Muscle of leg (tissue), 11 donors: ENCODE measurements around the gene PDGFD. TPM values are rescaled to one million over a fixed set of nuclear protein-coding genes. Genes with fewer than 3 reads are reported as not detected.

ENCODE experiments used
- DNase-seq: peaks from one replicate; pipeline ENCODE4 v3.0.0; 2013
- H3K27ac ChIP-seq: one replicate; pipeline ENCODE4 v1.5.1; 2013; ENCODE audit warnings: mild to moderate bottlenecking, low read length, control low read depth
- H3K27me3 ChIP-seq: one replicate; pipeline ENCODE4 v1.6.1; 2013; ENCODE audit warnings: low read length; ENCODE audit not compliant: control insufficient read depth, insufficient read depth
- H3K36me3 ChIP-seq: one replicate; pipeline ENCODE4 v1.6.1; 2013; ENCODE audit warnings: low read length; ENCODE audit not compliant: control insufficient read depth, insufficient read depth
- H3K4me1 ChIP-seq: one replicate; pipeline ENCODE4 v1.6.1; 2013; ENCODE audit warnings: low read length; ENCODE audit not compliant: control insufficient read depth, insufficient read depth
- H3K4me3 ChIP-seq: one replicate; pipeline ENCODE4 v1.5.1; 2013; ENCODE audit warnings: low read length, control low read depth
- H3K9me3 ChIP-seq: replicated peaks from 2 replicates; pipeline ENCODE4 v1.6.1; 2013; ENCODE audit warnings: low read depth, low read length; ENCODE audit not compliant: control insufficient read depth
- WGBS: methylation state at CpG from one replicate; pipeline ENCODE4 v1.1.5; 2013; ENCODE audit warnings: missing lambda C conversion rate; ENCODE audit not compliant: insufficient coverage; 5-methylcytosine and 5-hydroxymethylcytosine counted together
- polyA plus RNA-seq, 8 donors: library from polyadenylated mRNA; unstranded; fragments of 120-200 nt; gene quantifications; one replicate each; pipeline versions ENCODE4 v1.2.1 to v1.2.3, GENCODE V29; 2013; ENCODE audit warnings: inconsistent platforms in 1 of 8, low replicate concordance in 1 of 8; ENCODE audit not compliant: insufficient read length in 8 of 8, insufficient read depth in 1 of 8
- total RNA-seq: library from RNA; stranded (reverse); fragments of 120-200 nt; gene quantifications from one replicate; pipeline ENCODE4 v1.2.4, GENCODE V29; 2013

PDGFD gene
- total and polyA plus RNA-seq, 9 donors: 10.3 to 25.7 (median 18.6) TPM

GRCh38 chr11:104078995-104079394 is 85.0 kb downstream of the PDGFD start:
- H3K9me3 ChIP-seq: no peaks in the 10 kb centered on the region
- H3K4me3 ChIP-seq: no peak overlapping the region
- no peaks in the 10 kb centered on the region for H3K4me1 ChIP-seq
- no peak overlapping the region for H3K27ac ChIP-seq
- no peak for DNase-seq
- no peaks in the 10 kb centered on the region for H3K36me3 ChIP-seq
- no peaks in the 10 kb centered on the region for H3K27me3 ChIP-seq

DNA sequence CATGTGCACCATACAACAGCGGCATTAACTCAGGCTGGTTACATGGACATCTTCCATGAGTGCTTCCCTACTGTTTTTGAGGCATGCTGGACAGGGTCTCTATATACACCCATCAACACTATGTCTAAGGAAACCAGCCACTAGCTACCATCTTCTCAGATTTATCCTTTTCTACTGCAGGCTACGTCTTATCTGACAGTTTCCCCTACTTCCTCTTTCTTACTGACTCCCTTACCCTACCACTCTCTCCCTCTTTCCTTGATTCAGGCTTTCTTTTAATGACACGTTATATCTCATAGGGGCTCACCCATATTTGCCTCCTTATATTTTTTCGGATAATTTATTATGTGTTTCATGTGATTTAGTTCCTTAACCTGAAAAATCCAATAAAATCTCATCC is 85.7 kb downstream of the PDGFD start:
- Histone ChIP-seq H3K27ac (no peak overlapping the region), H3K4me1 (no peaks in the 10 kb centered on the region), H3K36me3 (no peaks in the 10 kb centered on the region), H3K9me3 (no peaks in the 10 kb centered on the region), H3K27me3 (no peaks in the 10 kb centered on the region), H3K4me3 (no peak overlapping the region)
- DNase-seq: no peak
- WGBS: 86% methylated on average over 2 of the region's 4 CpGs

GRCh38 chr11:104076455-104076854 is 87.5 kb downstream of the PDGFD start:
- no peaks in the 10 kb centered on the region for H3K36me3 ChIP-seq
- no CpG with 5 or more reads among the region's 2 CpGs for WGBS
- DNase-seq: no peak
- H3K4me1 ChIP-seq: no peaks in the 10 kb centered on the region
- H3K9me3 ChIP-seq: no peaks in the 10 kb centered on the region
- H3K4me3 ChIP-seq: no peak overlapping the region
- H3K27me3 ChIP-seq: no peaks in the 10 kb centered on the region
- no peak overlapping the region for H3K27ac ChIP-seq

DNA sequence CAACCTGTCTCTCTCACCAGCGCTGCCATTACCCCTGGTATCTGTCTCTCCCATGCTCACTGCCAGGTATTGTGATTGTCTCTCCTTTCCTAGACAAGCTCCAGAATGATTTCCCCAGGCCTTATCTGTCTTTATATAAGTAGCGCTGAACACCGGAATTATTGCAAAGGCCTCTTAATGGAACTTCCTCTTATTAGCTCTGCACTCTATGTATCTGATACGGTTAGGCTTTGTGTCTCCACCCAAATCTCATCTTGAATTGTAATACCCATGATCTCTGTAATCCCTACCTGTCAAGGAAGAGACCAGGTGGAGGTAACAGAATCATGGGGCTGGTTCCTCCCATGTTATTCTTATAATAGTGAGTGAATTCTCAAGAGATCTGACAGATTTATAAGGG is 88.2 kb downstream of the PDGFD start:
- Histone ChIP-seq H3K27ac (no peak overlapping the region), H3K4me3 (no peak overlapping the region), H3K4me1 (no peaks in the 10 kb centered on the region), H3K36me3 (no peaks in the 10 kb centered on the region), H3K9me3 (no peaks in the 10 kb centered on the region), H3K27me3 (no peaks in the 10 kb centered on the region)
- 92% methylated on average over 1 of the region's 4 CpGs for WGBS
- DNase-seq: no peak

- Histone ChIP-seq H3K4me3 (no peak overlapping the region), H3K27ac (no peak overlapping the region), H3K9me3 (no peaks in the 10 kb centered on the region), H3K4me1 (no peaks in the 10 kb centered on the region), H3K27me3 (no peaks in the 10 kb centered on the region), H3K36me3 (no peaks in the 10 kb centered on the region)
- no peak for DNase-seq
Measured at GRCh38 chr11:104075091-104075490, 88.9 kb downstream of the PDGFD start.

DNA sequence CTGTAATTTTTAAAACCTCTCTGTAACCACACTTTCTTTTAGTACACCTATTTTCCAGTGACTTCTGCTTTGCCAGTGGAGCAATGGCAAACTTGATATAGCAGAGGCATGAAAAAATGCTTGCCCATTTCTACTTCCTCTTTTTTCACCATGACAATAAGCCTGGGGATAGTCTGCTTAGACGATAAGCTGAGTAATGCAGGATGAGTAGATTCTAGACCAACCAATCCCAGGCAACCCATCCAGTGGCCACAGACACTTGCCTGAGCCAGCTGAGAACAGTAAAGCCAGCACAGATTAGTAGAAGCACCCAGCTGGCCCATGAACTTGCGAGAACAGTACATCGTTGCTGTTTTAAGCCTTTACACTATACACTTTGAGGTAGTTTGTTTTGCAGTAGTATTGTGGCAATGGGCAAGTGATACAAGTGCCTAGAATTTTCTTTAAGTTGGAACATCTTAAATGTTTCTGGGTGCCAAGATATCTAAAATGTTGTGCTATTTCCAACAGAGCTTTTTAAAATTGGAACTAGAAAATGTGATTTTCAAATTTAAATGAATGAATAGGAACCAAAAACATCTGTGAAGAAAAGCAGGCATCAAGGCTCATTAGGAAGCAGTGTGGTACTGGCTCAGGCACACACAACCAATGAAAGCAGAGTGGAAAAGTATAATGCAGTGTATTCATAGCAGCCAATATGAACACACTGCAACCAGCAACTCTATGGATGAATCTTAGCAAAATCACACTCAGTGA is 89.8 kb downstream of the PDGFD start:
- Histone ChIP-seq H3K4me3 (no peak overlapping the region), H3K27ac (no peak overlapping the region), H3K4me1 (no peaks in the 10 kb centered on the region), H3K27me3 (no peaks in the 10 kb centered on the region), H3K9me3 (no peaks in the 10 kb centered on the region), H3K36me3 (no peaks in the 10 kb centered on the region)
- peak; percentile 25 for DNase-seq
- no CpG with 5 or more reads among the region's 3 CpGs for WGBS

- H3K27ac ChIP-seq: no peak overlapping the region
- no peak overlapping the region for H3K4me3 ChIP-seq
- H3K27me3 ChIP-seq: no peaks in the 10 kb centered on the region
- H3K4me1 ChIP-seq: no peaks in the 10 kb centered on the region
- no peaks in the 10 kb centered on the region for H3K36me3 ChIP-seq
- no CpG with 5 or more reads among the region's 1 CpG for WGBS
- DNase-seq: no peak
- H3K9me3 ChIP-seq: no peaks in the 10 kb centered on the region
Measured at GRCh38 chr11:104067534-104067933, 96.4 kb downstream of the PDGFD start.

- H3K27ac ChIP-seq: no peak overlapping the region
- peak; percentile 7 for DNase-seq
- WGBS: no CpG with 5 or more reads among the region's 5 CpGs
Measured at GRCh38 chr11:104064034-104064630, 99.8 kb downstream of the PDGFD start.

GRCh38 chr11:104061853-104062521 is 102.0 kb downstream of the PDGFD start:
- WGBS: 100% methylated on average over 2 of the region's 9 CpGs
- Histone ChIP-seq H3K27ac (no peak overlapping the region), H3K9me3 (no peaks in the 10 kb centered on the region), H3K4me1 (no peaks in the 10 kb centered on the region), H3K36me3 (no peaks in the 10 kb centered on the region), H3K4me3 (no peak overlapping the region), H3K27me3 (no peaks in the 10 kb centered on the region)
- no peak for DNase-seq

More at GRCh38 chr11:104064034-104064630, 99.8 kb downstream of the PDGFD start:
- H3K4me3 ChIP-seq: no peak overlapping the region
- no peaks in the 10 kb centered on the region for H3K36me3 ChIP-seq
- no peaks in the 10 kb centered on the region for H3K4me1 ChIP-seq
- H3K9me3 ChIP-seq: no peaks in the 10 kb centered on the region
- H3K27me3 ChIP-seq: no peaks in the 10 kb centered on the region

DNA sequence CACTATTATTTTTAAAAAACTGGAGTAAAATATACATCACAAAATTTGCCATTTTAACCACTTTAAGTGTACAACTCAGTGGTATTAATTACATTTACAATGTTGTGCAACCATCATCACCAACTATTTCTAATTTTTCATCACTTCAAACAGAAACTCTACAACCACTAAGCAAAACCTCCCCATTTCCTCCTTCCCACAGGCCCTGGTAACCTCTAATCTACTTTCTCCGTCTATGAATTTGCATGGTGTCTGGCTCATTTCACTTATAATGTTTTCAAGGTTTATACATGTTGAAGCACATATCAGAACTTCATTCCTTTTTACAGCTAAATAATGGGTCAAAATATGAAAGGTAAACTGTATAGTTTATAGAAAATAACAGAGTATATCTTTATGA is 103.1 kb downstream of the PDGFD start:
- Histone ChIP-seq H3K27ac (no peak overlapping the region), H3K9me3 (no peaks in the 10 kb centered on the region)
- WGBS: no CpG with 5 or more reads among the region's 1 CpG

More for the DNA sequence above, 103.1 kb downstream of the PDGFD start:
- DNase-seq: no peak
- Histone ChIP-seq H3K36me3 (no peaks in the 10 kb centered on the region), H3K4me1 (no peaks in the 10 kb centered on the region), H3K27me3 (no peaks in the 10 kb centered on the region), H3K4me3 (no peak overlapping the region)
